ENCODE results near the gene SMOC2.

Gene SMOC2

DNA sequence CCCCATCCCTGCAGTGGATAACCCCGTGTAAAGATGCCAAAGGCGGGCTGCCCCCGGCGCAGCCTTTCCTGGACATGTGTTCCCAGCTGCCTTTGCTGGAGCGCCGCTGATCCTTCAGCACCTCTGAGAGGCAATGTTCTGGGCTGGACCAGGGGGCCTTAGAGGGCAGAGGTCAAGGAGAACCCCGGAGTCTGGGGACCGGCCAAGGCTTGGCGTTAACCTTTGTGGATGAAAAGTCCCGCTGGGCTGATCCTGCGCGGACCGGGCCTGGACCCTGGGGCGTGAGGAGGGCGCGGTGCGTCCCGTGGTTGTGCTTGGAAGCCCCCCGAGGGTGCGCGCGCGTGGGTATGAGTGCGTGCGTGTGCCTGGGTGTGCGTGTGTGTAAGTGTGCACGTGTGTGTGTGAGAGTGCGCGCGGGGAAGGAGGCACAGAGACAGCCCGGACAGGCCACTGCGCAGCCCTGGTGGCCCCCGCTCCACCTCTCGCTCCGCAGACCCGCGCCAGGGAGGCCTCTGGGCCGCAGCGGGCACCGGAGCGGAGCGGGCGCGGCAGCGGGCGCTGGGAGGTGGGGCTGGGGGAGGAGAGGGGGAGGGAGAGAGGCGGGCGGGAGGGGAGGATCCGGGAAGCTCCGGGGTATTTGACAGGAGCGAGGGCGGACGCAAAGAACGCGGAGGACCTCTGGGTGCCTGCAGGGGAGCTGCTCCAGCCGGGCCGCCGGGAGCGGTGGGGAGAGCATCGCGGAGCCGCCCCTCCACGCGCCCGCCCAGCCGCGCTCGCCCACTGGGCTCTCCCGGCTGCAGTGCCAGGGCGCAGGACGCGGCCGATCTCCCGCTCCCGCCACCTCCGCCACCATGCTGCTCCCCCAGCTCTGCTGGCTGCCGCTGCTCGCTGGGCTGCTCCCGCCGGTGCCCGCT, at the start of gene SMOC2:
TSS of gene SMOC2 (plus strand) at position 665 of the 914 bp plus-strand sequence. CDS start at position 852, 187 bp downstream.
- DNase-seq (ENCODE audit: low spot score), result no peak

- DNase-seq (ENCODE audit: low spot score), result no peak
These were observed 47.7 kb upstream of the SMOC2 start for GRCh38 chr6:168393126-168393870.

- DNase-seq (ENCODE audit: low spot score), result no peak
These were observed 46.4 kb upstream of the SMOC2 start for GRCh38 chr6:168394606-168395005.

- DNase-seq (ENCODE audit: low spot score), result no peak
These were observed 45.0 kb upstream of the SMOC2 start for GRCh38 chr6:168395983-168396382.

- no peak for DNase-seq (ENCODE audit: low spot score)
These were observed 44.4 kb upstream of the SMOC2 start for GRCh38 chr6:168396561-168396960.

- DNase-seq (ENCODE audit: low spot score), result no peak
These were observed 44.0 kb upstream of the SMOC2 start for GRCh38 chr6:168397012-168397411.

GRCh38 chr6:168400037-168400436, 40.9 kb upstream of the SMOC2 start:
- DNase-seq (ENCODE audit: low spot score), result no peak

GRCh38 chr6:168403370-168404005, 37.5 kb upstream of the SMOC2 start:
- DNase-seq (ENCODE audit: low spot score), result no peak

GRCh38 chr6:168404560-168404959, 36.4 kb upstream of the SMOC2 start:
- no peak for DNase-seq (ENCODE audit: low spot score)

- no peak for DNase-seq (ENCODE audit: low spot score)
These were observed 33.1 kb upstream of the SMOC2 start for GRCh38 chr6:168407842-168408241.

DNA sequence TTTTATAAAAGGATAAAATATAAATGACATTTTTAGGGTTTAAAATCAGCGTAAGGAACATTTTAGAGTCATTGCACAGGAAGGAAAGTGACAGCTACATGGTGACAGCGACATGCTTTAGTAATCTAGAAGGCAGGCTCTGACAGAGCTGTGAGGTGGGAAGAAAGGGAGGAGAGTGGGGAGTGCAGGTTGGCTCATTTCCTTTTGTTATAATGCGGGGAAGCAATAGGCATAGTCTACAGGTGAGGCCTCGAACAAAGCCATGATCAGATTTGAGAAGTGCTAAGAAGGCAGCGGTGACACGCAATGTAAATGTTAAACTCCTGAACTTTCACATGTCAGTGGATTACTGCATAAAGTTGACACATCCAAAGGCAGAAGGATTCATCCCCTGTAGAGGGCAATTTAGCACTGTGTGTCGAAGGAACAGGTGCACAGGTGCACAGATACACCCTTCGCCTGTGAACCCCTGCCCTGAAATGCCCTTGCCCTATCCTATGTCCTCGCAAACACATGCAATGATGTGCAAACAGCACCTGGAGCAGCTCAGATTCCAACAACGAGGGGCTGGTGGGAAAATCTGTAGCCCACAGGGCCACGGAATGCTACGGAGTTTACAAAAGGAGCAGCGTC, 32.4 kb upstream of the SMOC2 start:
- no peak for DNase-seq (ENCODE audit: low spot score)

DNA sequence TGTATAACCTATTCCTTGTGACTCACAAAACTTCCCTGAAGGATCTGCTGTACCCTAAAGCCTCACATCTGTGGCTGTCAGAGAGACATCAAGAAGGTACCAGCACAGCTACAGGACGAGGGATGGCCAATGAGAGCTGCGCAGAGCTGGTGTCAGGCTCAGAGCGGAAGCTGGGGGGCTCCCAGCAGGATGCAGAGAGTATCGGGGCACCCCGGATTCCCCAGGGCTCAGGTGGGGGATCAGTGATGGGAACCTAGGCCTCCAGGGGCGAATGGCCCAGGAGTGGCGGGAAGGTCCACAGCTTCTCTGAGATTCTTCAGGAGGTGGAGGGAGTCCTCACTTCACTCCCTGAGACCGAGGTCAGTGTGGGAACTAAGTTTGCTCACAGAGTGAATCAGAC, 30.9 kb upstream of the SMOC2 start:
- no peak for DNase-seq (ENCODE audit: low spot score)

- no peak for DNase-seq (ENCODE audit: low spot score)
These were observed 30.4 kb upstream of the SMOC2 start for GRCh38 chr6:168410554-168411011.

DNA sequence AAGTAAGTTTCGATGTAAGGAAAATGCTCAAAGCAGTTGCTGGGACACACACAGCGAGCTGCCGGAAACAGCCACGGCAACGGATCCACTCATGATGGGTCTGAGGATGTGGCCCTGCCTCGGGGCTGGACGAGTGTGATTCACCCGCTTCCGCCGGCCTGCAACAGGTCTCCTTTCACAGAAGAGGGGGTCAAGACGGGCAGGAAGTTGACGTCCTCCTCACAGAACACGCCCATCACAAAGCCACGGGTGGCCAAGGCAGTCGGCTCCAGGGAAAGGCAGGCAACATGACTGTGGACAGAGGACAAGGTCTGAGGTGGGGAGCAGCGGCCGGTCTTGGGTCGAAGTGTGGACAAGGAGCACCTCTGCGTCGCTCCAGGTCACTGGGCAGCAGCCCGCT, 29.9 kb upstream of the SMOC2 start:
- DNase-seq (ENCODE audit: low spot score), result no peak

- no peak for DNase-seq (ENCODE audit: low spot score)
These were observed 29.2 kb upstream of the SMOC2 start for GRCh38 chr6:168411793-168412192.

- DNase-seq (ENCODE audit: low spot score), result no peak
These were observed 28.5 kb upstream of the SMOC2 start for GRCh38 chr6:168412456-168412855.

DNA sequence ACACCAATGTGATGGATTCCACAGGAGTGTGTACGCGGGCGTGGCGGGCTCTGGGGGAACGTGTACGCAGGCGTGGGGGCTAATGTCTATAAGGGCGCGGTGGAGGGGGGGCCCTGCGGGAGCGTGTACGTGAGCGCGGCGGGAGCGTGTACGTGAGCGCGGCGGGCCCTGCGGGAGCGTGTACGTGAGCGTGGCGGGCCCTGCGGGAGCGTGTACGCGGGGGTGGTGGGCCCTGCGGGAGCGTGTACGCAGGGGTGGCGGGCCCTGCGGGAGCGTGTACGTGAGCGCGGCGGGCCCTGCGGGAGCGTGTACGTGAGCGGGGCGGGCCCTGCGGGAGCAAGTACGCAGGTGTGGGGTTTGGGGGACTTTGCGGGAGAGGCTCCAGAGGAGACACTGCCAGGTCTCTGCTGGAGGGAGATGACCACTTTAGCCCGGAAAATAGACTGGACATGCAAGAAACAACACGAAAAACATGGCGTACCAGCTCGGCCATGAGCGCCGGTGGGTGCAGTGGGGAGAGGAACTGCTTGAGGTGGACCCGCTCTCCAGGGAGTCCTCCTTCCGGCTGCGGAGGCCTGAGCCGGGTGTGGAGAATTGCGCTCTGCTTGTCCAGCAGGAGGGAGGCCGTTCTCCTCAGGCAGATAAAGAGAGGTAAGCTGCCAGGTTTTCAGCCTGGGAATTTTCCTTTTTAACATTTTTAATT, 27.8 kb upstream of the SMOC2 start:
- no peak for DNase-seq (ENCODE audit: low spot score)

GRCh38 chr6:168413856-168414255, 27.1 kb upstream of the SMOC2 start:
- DNase-seq (ENCODE audit: low spot score), result no peak

DNA sequence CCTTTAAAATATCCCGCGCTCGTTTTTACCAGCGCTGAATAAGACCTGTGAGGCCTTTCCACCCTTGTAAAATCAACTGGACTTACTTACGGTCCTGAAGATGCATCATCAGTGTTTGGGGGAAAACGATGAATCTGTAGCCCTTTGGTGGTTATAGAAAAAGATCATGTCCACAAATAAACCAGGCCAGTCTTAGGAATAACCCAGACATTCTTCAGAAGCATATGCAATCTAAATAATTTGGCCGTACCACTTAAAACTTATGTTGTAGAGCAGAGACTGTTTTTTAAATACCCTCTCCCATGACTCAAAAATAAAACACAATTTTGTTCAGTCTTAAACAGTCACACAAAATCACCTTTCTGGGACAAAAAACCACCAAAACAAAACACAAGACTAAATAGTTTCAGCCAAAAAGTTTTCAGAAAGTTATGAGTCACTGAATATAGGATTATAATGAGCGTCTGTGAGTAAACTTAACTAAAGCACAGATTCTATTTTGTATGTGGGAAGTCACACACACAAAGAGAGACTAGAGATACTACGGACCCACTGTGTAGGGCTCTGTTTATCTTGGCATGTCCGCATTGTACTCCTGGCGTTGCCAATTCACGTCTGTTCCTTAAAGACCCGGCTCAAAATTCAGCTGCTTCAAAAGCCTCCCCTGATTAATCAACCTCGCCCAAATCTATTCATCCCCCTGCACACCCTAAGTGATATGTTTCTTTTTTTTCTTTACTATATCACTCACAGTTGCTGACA, 26.5 kb upstream of the SMOC2 start:
- no peak for DNase-seq (ENCODE audit: low spot score)

- no peak for DNase-seq (ENCODE audit: low spot score)
These were observed 25.6 kb upstream of the SMOC2 start for GRCh38 chr6:168415098-168415992.
